Measurements from ENCODE around the gene ARRB1.
"Not testable (repeated sequence)": the region's sequence is repeated elsewhere in the genome, so short reads cannot be mapped to it uniquely, and the experiment has no call there.

Gene ARRB1

GRCh38 chr11:75320643-75321042 is 30.8 kb downstream of the ARRB1 start:
- DNase-seq: no peak

GRCh38 chr11:75320046-75320618 is 31.3 kb downstream of the ARRB1 start:
- DNase-seq: no peak

- no peak for DNase-seq
Measured at GRCh38 chr11:75319035-75319877, 32.2 kb downstream of the ARRB1 start.

- DNase-seq: no peak
Measured at GRCh38 chr11:75317446-75318122, 33.9 kb downstream of the ARRB1 start.

- no peak for DNase-seq
Measured at GRCh38 chr11:75315439-75315805, 36.0 kb downstream of the ARRB1 start.

GRCh38 chr11:75314771-75315438 is 36.6 kb downstream of the ARRB1 start:
- DNase-seq: no peak

- no peak for DNase-seq
Measured at GRCh38 chr11:75313513-75314272, 37.8 kb downstream of the ARRB1 start.

GRCh38 chr11:75312346-75312745 is 39.1 kb downstream of the ARRB1 start:
- no peak for DNase-seq

- DNase-seq: no peak
Measured at GRCh38 chr11:75311858-75312288, 39.6 kb downstream of the ARRB1 start.

- DNase-seq: no peak
Measured at GRCh38 chr11:75308986-75309385, 42.5 kb downstream of the ARRB1 start.

- DNase-seq: no peak
Measured at GRCh38 chr11:75308116-75308515, 43.3 kb downstream of the ARRB1 start.

- DNase-seq: no peak
Measured at GRCh38 chr11:75307058-75307457, 44.4 kb downstream of the ARRB1 start.

- no peak for DNase-seq
Measured at GRCh38 chr11:75306529-75306928, 44.9 kb downstream of the ARRB1 start.

- DNase-seq: no peak
Measured at GRCh38 chr11:75305993-75306392, 45.5 kb downstream of the ARRB1 start.

GRCh38 chr11:75305452-75305851 is 46.0 kb downstream of the ARRB1 start:
- DNase-seq: no peak

GRCh38 chr11:75304941-75305340 is 46.5 kb downstream of the ARRB1 start:
- DNase-seq: not testable (repeated sequence)

- no peak for DNase-seq
Measured at GRCh38 chr11:75303544-75304224, 47.8 kb downstream of the ARRB1 start.

GRCh38 chr11:75302371-75302770 is 49.1 kb downstream of the ARRB1 start:
- no peak for DNase-seq

- DNase-seq: no peak
Measured at GRCh38 chr11:75301601-75302345, 49.7 kb downstream of the ARRB1 start.

GRCh38 chr11:75301131-75301530 is 50.3 kb downstream of the ARRB1 start:
- no peak for DNase-seq

- DNase-seq: no peak
Measured at GRCh38 chr11:75298976-75299260, 52.5 kb downstream of the ARRB1 start.

Data from activated CD4-positive, alpha-beta T cell treated with anti-CD3 and anti-CD28 coated beads, Interleukin-2, amount 50 U/mL, for 48 hours (primary cell).